Epithelial cell of esophagus (primary cell): ENCODE data around the gene PARD3B.
A peak's percentile ranks its signal among the peaks of the same experiment; 100 is the strongest.

Experiments used
- DNase-seq: peaks from one replicate; pipeline ENCODE4 v3.0.0; 2010; ENCODE audit warnings: low read depth
- H3K4me3 ChIP-seq: 2 replicates; pipeline ENCODE4 v1.5.1; 2011; ENCODE audit warnings: mild to moderate bottlenecking, low read length, control low read depth
- TF ChIP-seq, protein P1 (sequence below): IDR thresholded peaks from 2 replicates; pipeline ENCODE4 v1.5.1; 2011; ENCODE audit warnings: low read depth, mild to moderate bottlenecking, low read length, control low read depth, inconsistent platforms; ENCODE audit not compliant: insufficient read depth; ENCODE audit errors: missing control alignments

PARD3B gene

DNA sequence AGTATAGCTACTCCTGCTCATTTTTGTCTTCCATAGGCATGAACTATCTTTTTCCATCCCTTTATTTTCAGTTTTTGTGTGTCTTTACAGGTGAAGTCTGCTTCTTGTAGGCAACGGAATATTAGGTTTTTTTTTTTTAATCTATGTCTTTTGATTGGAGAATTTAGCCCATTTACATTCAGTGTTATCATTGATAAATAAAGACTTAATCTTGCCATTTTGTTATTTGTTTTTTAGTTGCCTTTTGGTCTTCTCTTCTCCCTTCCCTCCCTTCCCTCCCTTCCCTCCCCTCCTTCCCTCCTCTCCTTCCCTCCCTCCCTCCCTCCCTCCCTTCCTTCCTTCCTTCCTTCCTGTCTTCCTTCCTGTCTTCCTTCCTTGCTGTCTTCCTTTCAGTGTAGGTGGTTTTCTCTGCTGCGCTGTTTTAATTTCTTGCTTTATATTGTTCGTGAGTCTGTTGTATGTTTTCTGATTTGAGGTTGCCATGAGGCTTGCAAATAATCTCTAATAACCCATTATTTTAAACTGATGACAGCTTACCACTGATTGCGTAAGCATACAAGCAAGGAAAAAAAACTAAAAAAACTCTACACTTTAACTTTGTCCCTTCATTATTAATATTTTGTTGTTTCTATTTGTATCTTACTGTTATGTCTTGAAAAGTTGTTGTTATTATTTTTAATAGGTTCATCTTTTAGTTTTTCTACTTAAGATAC is 353.8 kb downstream of the PARD3B start:
- H3K4me3 ChIP-seq, result no peak overlapping the region
- DNase-seq, result no peak
- TF ChIP-seq, protein P1, sequence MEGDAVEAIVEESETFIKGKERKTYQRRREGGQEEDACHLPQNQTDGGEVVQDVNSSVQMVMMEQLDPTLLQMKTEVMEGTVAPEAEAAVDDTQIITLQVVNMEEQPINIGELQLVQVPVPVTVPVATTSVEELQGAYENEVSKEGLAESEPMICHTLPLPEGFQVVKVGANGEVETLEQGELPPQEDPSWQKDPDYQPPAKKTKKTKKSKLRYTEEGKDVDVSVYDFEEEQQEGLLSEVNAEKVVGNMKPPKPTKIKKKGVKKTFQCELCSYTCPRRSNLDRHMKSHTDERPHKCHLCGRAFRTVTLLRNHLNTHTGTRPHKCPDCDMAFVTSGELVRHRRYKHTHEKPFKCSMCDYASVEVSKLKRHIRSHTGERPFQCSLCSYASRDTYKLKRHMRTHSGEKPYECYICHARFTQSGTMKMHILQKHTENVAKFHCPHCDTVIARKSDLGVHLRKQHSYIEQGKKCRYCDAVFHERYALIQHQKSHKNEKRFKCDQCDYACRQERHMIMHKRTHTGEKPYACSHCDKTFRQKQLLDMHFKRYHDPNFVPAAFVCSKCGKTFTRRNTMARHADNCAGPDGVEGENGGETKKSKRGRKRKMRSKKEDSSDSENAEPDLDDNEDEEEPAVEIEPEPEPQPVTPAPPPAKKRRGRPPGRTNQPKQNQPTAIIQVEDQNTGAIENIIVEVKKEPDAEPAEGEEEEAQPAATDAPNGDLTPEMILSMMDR, result no peak

DNA sequence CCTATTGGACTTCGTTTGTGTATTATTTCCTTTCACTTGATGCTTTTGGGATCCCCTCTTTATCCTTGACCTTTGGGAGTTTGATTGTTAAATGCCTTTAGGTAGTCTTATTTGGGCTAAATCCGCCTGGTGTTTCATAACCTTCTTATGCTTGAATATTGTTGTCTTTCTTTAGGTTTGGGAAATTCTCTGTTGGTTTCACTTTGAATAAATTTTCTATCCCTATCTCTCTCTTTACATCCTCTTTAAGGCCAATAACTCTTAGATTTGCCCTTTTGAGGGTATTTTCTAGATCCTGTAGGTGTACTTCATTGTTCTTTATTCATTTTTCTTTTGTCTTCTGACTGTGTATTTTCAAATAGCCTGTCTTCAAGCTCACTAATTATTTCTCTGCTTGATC is 354.7 kb downstream of the PARD3B start:
- TF ChIP-seq, protein P1, result no peak
- H3K4me3 ChIP-seq, result no peak overlapping the region
- no peak for DNase-seq

DNA sequence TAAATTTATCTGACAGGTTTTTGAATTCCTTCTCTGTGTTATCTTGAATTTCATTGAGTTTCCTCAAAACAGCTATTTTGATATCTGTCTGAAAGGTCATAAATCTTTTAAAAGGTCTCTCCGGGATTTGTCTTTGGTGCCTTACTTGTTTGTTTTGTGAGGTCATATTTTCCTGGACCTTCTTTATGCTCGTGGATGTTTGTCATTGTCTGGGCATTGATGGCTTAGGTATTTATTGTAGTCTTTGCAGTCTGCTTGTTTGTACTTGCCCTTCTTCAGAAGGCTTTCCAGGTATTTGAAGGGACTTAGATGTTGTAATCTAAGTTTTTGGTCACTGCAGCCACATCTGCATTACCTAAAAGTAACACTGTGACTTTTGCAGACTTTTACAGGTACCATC is 355.2 kb downstream of the PARD3B start:
- peak; percentile 80 for DNase-seq
- H3K4me3 ChIP-seq, result no peak overlapping the region
- TF ChIP-seq, protein P1, result no peak

DNA sequence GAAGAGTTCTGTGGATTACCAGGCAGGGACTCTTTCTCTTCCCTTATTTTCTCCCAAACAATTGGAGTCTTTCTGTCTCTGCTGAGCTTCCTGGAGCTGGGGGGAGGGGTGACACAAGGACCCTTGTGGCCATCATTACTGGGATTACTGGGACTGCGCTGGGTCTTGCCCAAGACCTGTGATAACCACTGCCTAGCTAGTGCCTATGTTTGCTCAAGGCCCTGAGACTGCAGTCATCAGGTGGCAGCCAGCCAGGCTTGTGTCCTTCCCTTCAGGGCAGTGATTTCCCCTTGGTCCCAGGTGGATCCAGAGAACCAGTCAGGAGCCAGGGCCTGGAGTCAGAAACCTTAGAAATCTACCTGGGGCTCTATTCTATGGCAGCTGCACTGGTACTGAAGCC is 355.6 kb downstream of the PARD3B start:
- no peak overlapping the region for H3K4me3 ChIP-seq
- TF ChIP-seq, protein P1, result no peak
- DNase-seq, result peak; percentile 81

DNA sequence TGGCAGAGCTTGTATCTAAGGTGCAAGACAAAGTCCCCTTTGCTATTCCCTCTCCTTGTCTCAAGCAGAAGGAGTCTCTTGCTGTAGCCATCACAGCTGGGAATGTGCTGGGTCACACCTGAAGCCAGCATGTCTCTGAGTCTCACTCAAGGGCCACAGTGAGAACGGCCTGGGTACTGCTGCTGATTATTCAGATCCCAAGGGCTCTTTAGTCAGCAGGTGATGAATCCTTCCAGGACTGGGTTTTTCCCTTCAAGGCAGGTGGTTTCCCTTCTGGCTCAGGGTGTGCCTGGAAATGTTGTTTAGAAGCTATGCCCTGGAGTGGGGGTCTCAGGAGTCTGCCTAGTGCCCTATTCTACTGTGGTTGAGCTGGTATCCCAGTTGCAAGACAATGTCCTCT is 356.3 kb downstream of the PARD3B start:
- no peak overlapping the region for H3K4me3 ChIP-seq
- TF ChIP-seq, protein P1, result no peak
- DNase-seq, result peak; percentile 72

DNA sequence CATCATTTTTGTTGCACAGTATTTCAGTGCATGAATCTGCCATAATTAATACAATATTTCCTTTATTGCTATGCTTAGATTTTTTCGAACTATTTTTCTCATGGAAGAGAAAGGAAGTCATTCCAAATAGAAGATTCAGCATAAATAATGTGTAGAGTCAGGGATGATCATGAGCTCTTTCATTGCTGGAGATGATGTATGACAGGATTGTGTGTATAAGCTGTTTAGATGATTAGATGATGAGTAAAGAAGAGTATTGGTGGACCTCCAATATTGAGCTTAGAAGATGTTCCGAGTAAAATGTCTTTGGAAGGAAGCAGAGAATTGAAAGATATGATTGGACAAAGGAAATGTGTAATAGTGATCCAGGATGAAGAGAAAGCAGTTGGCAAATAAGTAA is 364.5 kb downstream of the PARD3B start:
- TF ChIP-seq, protein P1, result no peak
- no peak overlapping the region for H3K4me3 ChIP-seq
- DNase-seq, result no peak

DNA sequence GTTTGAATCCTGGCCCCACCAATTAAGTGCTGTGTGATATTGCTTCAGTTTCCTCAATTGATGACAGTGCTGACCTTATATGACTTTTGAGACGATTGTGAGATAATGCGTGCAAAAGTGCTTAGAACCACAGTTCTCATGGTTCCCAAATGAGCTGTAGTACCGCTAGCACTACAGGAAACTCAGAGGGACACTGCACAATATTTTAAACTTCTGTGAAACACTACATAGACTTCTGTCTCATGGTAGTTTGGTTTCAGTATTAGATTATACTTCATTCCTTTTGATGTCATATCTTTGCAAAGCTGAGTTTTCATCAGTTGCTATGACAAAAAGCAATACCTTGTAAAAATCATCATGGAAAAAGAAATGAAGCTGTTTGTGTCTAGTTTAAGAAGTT is 368.0 kb downstream of the PARD3B start:
- no peak overlapping the region for H3K4me3 ChIP-seq
- TF ChIP-seq, protein P1, result no peak
- DNase-seq, result no peak
